MM.1S (cell line): ENCODE results near the gene SDF2L1.

ENCODE experiments used
- EZH2 ChIP-seq: fragments of 300-600 bp; sonication (generic); optimal IDR thresholded peaks from 2 replicates; pipeline ENCODE3; 2017; ENCODE audit warnings: low read depth, mild to moderate bottlenecking, antibody characterized with exemption, low read length, mixed read lengths
- TF ChIP-seq, protein P1 (sequence below): fragments of 300-600 bp; sonication (generic); IDR thresholded peaks from 2 replicates; pipeline ENCODE4 v1.5.1; 2016; ENCODE audit warnings: antibody characterized with exemption, low read length, mixed read lengths

DNA sequence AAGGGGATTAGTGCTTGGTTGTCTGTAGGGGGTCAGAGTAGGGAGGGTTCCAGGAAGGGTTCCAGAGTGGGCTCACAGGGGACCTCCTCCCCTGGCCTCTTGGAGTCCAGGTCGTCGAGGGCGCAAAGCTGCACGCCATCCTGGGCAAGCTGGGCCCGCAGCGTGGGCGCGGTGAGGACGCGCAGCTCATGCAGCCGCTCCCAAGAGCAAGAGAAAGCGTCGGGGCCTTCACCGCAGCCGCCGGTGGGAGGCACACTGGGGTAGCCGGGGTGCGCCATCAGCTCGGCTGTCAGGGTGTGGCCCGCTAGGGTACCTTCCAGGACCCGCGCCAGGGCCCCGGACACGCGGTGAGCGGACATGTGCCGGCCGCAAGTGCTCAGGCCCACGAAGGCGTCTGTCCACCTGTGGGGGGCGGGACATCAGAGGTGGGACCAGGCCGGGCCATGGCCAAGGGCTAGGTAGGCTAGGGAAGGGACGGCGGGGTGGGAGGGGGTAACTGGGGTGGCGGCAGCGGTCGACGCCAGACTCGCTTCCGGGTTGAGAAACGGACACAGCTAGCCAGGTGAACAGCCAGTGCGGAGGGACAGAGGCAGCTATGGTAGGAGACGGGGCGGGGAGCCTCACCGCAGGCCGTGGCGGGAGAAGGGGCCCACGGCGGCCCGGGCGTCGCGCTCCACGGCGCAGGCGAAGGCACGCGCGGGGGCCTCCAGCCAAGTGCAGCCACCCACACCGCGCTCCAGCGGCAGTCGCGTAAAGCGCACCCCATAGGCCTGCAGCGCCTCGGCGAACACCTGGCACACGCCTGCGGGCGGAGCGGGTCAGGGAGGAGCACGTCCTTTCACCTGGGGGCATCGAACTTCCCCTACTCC, 13.5 kb upstream of the SDF2L1 start:
- TF ChIP-seq, protein P1, sequence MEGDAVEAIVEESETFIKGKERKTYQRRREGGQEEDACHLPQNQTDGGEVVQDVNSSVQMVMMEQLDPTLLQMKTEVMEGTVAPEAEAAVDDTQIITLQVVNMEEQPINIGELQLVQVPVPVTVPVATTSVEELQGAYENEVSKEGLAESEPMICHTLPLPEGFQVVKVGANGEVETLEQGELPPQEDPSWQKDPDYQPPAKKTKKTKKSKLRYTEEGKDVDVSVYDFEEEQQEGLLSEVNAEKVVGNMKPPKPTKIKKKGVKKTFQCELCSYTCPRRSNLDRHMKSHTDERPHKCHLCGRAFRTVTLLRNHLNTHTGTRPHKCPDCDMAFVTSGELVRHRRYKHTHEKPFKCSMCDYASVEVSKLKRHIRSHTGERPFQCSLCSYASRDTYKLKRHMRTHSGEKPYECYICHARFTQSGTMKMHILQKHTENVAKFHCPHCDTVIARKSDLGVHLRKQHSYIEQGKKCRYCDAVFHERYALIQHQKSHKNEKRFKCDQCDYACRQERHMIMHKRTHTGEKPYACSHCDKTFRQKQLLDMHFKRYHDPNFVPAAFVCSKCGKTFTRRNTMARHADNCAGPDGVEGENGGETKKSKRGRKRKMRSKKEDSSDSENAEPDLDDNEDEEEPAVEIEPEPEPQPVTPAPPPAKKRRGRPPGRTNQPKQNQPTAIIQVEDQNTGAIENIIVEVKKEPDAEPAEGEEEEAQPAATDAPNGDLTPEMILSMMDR: no peak
- TF ChIP-seq EZH2: no peak
